NCI-H2196 treated with DMSO at 0.1 percent for 48 hours (cell line): ENCODE results near the gene ERCC6L2.

Experiments
- DNase-seq: peaks from one replicate; lab custom pipeline; 2025; ENCODE audit not compliant: unreplicated experiment; lab: John Stamatoyannopoulos, UW

Gene ERCC6L2

DNA sequence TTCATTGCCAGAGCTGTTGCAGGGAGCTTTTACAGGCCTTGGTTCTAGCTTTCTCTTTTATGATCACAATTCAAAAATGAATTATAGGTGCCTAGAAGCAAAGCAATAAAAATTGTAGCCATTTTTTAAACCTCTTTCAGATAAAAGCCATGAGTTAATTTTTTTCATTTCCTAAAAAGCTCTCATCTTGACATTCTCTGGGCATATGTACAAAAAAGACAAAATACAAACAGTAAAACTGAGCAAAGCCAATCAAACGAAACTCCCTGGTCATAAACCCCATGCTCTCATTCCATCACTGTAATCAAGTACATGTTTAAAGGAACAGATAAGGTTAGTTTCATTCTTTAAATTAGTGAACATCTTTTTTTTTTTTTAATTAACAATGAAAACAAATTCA is 101.9 kb downstream of the ERCC6L2 start:
- DNase-seq: no peak

GRCh38 chr9:95978106-95978505 is 102.6 kb downstream of the ERCC6L2 start:
- no peak for DNase-seq

DNA sequence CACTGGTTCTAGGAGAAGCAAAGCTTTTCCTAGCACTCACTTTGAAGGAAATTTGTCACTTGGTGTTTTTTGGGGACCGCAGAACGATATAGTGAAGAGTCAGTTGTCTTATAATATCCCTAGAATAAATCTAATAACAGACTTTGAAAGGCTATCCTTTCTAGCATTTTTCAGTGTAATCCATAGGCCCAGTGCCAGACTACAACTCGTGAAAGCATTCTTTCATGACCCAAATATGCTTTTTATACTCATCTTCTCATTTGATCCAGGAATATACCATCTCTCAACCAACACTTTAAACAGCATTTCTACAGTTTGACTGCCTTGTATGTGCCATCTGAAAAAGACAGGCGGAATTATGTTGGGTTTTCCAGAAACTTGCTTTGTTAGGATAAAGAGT is 104.0 kb downstream of the ERCC6L2 start:
- no peak for DNase-seq

GRCh38 chr9:95980262-95981125 is 105.0 kb downstream of the ERCC6L2 start:
- no peak for DNase-seq

- DNase-seq: no peak
These were observed 106.4 kb downstream of the ERCC6L2 start for GRCh38 chr9:95981761-95982390.

GRCh38 chr9:95985440-95986055 is 110.1 kb downstream of the ERCC6L2 start:
- DNase-seq: no peak

GRCh38 chr9:95989297-95989696 is 113.8 kb downstream of the ERCC6L2 start:
- no peak for DNase-seq

GRCh38 chr9:95991326-95991725 is 115.8 kb downstream of the ERCC6L2 start:
- DNase-seq: no peak

GRCh38 chr9:95992536-95992935 is 117.0 kb downstream of the ERCC6L2 start:
- DNase-seq: no peak

GRCh38 chr9:95993337-95993736 is 117.8 kb downstream of the ERCC6L2 start:
- DNase-seq: no peak

GRCh38 chr9:95999390-95999789 is 123.9 kb downstream of the ERCC6L2 start:
- DNase-seq: no peak

DNA sequence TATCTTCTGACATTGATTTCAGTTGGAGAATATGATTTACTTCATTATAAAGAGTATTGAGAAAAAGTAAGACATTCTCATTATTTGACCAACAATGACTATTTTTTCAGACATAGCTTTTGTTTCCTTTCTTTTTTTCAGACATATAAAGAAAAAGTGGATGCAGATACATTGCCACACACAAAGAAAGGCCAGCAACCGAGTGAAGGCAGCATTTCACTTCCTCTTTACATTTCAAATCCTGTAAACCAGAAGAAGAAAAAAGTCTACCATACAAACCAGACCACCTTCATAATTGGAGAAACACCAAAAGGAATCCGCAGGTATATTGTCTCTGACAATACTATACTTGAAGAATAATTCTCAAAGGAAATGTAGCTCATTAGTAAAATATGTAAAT is 128.9 kb downstream of the ERCC6L2 start:
- DNase-seq: no peak

DNA sequence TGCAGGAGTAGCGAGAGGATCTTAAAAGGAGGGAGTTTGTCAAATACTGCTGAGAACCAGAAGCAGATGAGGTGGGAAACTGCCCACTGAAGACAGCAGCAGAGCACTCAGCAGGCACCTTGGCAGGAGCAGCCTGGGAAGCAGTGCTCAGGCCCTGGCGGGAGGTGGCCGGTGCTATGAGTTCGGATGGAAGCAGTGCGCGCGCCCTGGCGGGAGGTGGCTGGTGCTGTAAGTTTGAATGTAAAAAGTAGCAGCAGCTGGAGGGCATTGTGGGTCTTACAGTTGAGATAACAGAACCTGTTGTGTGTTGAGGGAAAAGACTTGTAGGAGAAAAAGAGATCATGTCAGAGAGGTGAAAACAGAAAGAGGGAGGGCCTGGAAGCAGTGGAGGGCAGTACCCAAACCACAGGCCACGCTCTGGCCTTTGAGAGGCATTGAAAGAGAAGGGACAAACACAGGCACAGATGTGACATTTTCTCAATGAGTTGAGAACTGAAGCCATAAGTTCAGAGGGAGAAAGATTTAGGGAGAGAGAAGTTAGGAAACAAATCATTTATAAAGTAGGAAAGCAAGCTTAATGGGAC is 130.9 kb downstream of the ERCC6L2 start:
- no peak for DNase-seq

- DNase-seq: no peak
These were observed 131.5 kb downstream of the ERCC6L2 start for GRCh38 chr9:96006961-96007360.

- peak; percentile 15 for DNase-seq
These were observed 133.2 kb downstream of the ERCC6L2 start for GRCh38 chr9:96008502-96009222.

DNA sequence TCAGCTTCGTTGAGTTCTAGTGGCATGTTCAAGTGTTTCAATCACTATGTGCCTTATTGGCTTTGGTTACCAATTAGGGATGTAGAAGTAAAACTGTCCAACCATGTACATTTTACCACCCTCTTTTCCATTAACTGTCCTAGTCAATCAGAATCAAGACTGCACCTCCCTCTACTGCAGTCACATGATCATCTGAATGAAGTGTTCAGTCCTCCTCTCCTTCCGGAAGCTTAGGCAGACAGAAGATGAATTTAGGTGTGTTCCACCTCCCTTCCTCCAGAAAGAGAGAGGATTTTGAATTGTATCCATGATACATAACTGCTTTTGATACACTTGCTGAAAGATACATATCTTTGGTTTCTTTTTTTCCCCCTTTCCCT is 133.7 kb downstream of the ERCC6L2 start:
- no peak for DNase-seq

DNA sequence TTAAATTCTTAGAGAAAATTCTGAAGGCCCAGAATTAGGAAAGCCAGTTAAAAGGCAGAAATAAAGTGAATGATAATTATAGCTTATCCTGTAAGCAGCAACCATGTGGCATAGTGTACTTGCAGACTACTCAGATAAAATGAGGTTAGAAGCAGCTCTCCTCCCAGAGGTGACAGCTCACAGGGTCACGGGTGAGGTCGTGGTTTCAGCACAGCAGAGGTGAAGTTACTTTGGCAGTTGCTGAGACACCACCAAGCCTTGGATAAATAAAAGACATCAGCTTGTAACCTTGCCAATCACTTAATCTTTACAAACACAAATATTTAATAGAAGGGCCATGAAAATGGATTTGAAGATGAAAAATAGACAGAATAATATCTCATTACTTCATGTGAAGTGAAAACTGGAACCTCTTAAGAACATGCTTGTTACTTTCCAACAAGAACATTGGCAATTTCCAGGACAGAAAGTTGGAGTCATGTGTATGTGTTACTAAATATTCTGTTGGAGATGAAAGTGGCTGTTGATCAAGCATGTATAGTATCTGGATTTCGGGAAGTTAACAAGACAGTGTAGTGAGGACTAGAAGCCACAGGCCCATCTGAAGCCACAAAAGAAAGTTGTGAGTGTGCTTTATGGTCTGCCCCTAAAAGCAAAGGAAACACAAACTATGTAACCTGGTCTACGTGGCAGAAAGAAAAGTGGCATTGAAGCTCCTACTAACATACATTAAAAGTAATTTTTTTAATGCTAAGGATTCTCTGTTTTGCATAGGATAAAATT is 134.4 kb downstream of the ERCC6L2 start:
- no peak for DNase-seq

GRCh38 chr9:96014078-96014477 is 138.6 kb downstream of the ERCC6L2 start:
- no peak for DNase-seq

DNA sequence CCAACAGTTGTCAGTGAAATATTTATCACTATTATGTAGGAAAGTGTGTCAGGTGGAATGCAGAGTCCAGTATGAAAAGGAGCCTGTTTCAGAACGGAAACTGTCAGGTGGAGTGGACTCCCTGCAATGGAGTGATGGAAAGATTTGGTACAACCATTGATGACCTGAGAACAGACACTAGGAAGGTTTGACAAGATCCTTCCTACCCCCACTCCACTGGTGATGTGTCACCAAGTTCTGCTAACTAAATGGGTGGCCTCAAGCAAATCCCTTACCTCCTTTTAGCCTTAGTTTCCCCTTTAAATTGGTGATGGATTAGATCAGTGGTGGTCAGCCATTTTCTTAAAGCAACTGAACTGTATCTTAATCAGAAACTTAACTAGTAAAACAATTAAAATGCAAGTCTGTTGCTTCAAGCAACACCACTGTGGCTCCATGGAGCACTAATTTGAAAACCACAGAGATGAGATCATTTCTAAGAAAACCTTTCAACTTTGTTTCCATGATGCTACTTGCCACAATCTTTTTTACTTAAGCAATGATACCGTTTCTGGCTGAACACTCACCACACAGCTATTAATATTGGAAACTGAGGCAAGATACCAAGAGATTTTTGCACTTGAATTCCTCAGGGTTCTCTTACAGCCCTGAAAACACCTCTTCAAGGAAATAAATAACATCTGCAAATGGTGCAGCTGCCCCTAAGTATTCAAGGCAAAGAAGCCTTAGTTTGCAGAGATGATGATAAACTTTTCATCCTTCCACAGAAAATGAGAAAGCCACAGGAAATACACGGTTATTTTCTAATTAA is 140.6 kb downstream of the ERCC6L2 start:
- no peak for DNase-seq
